KMS-11 (cell line): ENCODE measurements around the gene MAST4.

ENCODE experiments used
- H2AFZ ChIP-seq: fragments of 200-600 bp; sonication (generic); 2 replicates; pipeline ENCODE4 v1.6.1; 2016; ENCODE audit warnings: antibody characterized with exemption, mixed run types, low read depth
- H3K27ac ChIP-seq: fragments of 200-600 bp; sonication (generic); 2 replicates; pipeline ENCODE4 v1.6.1; 2016; ENCODE audit warnings: mild to moderate bottlenecking, mixed run types
- H3K27me3 ChIP-seq: fragments of 200-600 bp; sonication (generic); 2 replicates; pipeline ENCODE4 v1.6.1; 2017; ENCODE audit warnings: mild to moderate bottlenecking, low read depth, mixed run types, moderate library complexity; ENCODE audit not compliant: insufficient read depth
- H3K36me3 ChIP-seq: fragments of 200-600 bp; sonication (generic); 2 replicates; pipeline ENCODE4 v1.6.1; 2017; ENCODE audit warnings: mild to moderate bottlenecking, mixed run types; ENCODE audit not compliant: insufficient read depth
- H3K4me1 ChIP-seq: fragments of 200-600 bp; sonication (generic); 2 replicates; pipeline ENCODE4 v1.6.1; 2016; ENCODE audit warnings: mild to moderate bottlenecking, low read depth, mixed run types; ENCODE audit not compliant: poor library complexity, severe bottlenecking
- H3K4me2 ChIP-seq: fragments of 200-600 bp; sonication (generic); 2 replicates; pipeline ENCODE4 v1.7.0; 2016; ENCODE audit warnings: mild to moderate bottlenecking, mixed run types
- H3K4me3 ChIP-seq: fragments of 200-600 bp; sonication (generic); IDR thresholded peaks from 2 replicates; pipeline ENCODE4 v1.6.1; 2017; ENCODE audit warnings: low read depth, low read length, mixed read lengths; ENCODE audit not compliant: insufficient read depth
- H3K79me2 ChIP-seq: fragments of 200-600 bp; sonication (generic); 2 replicates; pipeline ENCODE4 v1.6.1; 2016; ENCODE audit warnings: low read depth, mixed run types; ENCODE audit not compliant: insufficient read depth
- H3K9ac ChIP-seq: fragments of 200-600 bp; sonication (generic); 2 replicates; pipeline ENCODE4 v1.6.1; 2016; ENCODE audit warnings: mild to moderate bottlenecking, mixed run types
- H4K20me1 ChIP-seq: fragments of 200-600 bp; sonication (generic); 2 replicates; pipeline ENCODE4 v1.6.1; 2016; ENCODE audit warnings: mild to moderate bottlenecking, mixed run types; ENCODE audit not compliant: insufficient read depth
- TF ChIP-seq, protein P1 (sequence below): fragments of 200-600 bp; sonication (generic); conservative IDR thresholded peaks from 2 replicates; pipeline ENCODE4 v1.6.1; 2017; ENCODE audit warnings: low read depth, mild to moderate bottlenecking, antibody characterized with exemption, low read length, moderate library complexity, mixed read lengths

Gene MAST4

DNA sequence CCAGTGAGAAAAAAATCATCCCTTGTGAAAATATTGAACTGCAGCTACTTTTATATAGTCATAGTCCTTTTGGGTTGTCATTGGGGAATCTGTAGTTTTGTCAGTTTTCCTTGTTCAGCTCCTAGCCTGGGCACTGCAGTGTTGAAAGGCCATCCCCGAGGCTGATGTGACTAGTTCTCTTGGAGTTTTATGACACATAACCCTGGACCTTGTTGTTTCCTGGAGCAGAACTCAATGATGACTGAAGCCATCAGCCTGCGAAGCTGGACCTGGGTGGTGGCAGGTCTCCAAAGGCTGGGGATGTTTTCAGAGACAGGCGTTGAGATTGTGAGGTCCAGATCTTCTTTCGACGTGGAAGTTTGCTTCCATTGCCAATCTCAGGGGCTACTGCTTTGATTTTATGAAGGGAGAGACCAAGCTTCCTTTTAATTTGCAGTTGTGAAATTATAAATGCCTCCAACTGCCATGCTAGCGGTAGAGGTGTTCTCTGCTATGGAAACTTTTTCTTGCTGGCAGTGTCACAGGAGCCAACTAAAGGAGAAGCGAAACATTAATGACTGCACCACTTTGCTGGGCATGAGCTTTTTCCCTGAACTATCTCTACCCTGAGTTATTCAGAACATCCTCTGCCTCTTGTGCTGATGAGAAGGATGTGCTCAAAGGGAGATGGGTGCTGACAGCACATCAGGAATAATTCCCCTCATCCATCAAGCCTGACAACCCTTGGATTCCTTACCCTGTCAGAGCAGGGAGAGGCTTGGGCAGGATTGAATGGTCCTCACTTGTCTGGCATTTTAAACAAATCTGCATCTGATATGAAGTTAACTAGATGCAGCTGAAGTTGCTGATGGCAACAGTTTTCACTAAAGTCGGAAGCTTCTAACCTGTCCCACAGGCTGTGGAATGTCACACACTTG, 209.6 kb downstream of the MAST4 start:
- Histone ChIP-seq H3K4me3 (no peak overlapping the region), H2AFZ (no peak overlapping the region), H3K27me3 (no peaks in the 10 kb centered on the region), H3K9ac (no peak overlapping the region), H3K36me3 (no peaks in the 10 kb centered on the region; the same call in 1 of the 2 replicates), H3K79me2 (no peaks in the 10 kb centered on the region), H3K4me1 (no peaks in the 10 kb centered on the region), H4K20me1 (no peaks in the 10 kb centered on the region), H3K27ac (no peak overlapping the region), H3K4me2 (no peak overlapping the region)
- TF ChIP-seq, protein P1, sequence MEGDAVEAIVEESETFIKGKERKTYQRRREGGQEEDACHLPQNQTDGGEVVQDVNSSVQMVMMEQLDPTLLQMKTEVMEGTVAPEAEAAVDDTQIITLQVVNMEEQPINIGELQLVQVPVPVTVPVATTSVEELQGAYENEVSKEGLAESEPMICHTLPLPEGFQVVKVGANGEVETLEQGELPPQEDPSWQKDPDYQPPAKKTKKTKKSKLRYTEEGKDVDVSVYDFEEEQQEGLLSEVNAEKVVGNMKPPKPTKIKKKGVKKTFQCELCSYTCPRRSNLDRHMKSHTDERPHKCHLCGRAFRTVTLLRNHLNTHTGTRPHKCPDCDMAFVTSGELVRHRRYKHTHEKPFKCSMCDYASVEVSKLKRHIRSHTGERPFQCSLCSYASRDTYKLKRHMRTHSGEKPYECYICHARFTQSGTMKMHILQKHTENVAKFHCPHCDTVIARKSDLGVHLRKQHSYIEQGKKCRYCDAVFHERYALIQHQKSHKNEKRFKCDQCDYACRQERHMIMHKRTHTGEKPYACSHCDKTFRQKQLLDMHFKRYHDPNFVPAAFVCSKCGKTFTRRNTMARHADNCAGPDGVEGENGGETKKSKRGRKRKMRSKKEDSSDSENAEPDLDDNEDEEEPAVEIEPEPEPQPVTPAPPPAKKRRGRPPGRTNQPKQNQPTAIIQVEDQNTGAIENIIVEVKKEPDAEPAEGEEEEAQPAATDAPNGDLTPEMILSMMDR = no peak

DNA sequence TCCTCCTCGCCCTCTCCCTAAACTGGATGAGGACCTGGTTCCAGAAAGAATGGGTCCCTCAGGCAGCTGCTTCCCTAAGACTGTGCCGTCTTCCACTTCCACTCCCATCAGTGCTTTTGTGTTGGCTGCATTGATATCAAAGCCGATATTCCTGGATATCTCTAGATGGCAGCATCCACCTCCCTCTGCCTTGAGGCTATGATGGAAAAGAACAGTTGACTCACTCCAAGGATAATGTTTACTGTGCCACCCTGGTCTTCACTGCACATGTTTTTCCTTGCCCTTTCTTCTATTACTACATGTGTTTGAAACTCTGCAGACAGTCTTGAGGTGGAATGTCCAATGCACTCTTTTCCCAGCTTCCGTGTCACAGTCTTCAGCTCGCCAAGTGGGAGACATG, 211.6 kb downstream of the MAST4 start:
- TF ChIP-seq, protein P1 = no peak
- Histone ChIP-seq H3K27me3 (no peaks in the 10 kb centered on the region), H2AFZ (no peak overlapping the region), H3K27ac (no peak overlapping the region), H3K4me1 (no peaks in the 10 kb centered on the region), H3K79me2 (no peaks in the 10 kb centered on the region), H4K20me1 (no peaks in the 10 kb centered on the region), H3K36me3 (no peaks in the 10 kb centered on the region), H3K9ac (no peak overlapping the region), H3K4me2 (no peak overlapping the region), H3K4me3 (no peak overlapping the region)

- no peak overlapping the region for H3K27ac ChIP-seq
- no peaks in the 10 kb centered on the region for H3K79me2 ChIP-seq
- H3K4me2 ChIP-seq = no peak overlapping the region
- H3K27me3 ChIP-seq = no peaks in the 10 kb centered on the region
- TF ChIP-seq, protein P1 = no peak
- H3K4me1 ChIP-seq = no peaks in the 10 kb centered on the region
- no peak overlapping the region for H3K9ac ChIP-seq
- no peaks in the 10 kb centered on the region for H4K20me1 ChIP-seq
- no peak overlapping the region for H2AFZ ChIP-seq
- H3K4me3 ChIP-seq = no peak overlapping the region
- H3K36me3 ChIP-seq = no peaks in the 10 kb centered on the region
These were observed 212.5 kb downstream of the MAST4 start for GRCh38 chr5:66808663-66809062.

DNA sequence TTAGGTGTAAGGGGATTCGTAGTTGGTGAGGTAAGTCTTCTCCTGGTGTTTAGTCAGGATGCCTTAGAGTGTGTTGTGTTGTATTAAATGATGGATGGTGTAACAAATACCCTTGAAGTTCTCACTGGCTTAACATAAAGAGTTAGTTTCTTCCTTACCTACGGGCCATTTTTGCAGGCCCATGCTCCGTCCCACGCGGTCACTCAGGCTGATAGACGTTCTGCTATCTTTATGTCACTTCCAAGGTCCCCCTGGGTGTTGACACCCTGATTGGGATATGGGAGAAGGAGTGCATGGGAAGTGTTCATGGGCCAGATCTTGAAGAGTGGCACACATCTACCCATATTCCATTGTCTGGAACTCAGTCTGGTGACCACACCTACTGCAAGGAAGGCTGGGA, 214.0 kb downstream of the MAST4 start:
- H3K4me3 ChIP-seq = no peak overlapping the region
- H3K27ac ChIP-seq = no peak overlapping the region
- no peak overlapping the region for H3K9ac ChIP-seq
- H3K4me1 ChIP-seq = peaks cover 11% of the 10 kb centered on the region
- no peaks in the 10 kb centered on the region for H4K20me1 ChIP-seq
- H3K27me3 ChIP-seq = no peaks in the 10 kb centered on the region
- H3K79me2 ChIP-seq = no peaks in the 10 kb centered on the region
- H2AFZ ChIP-seq = no peak overlapping the region
- H3K4me2 ChIP-seq = no peak overlapping the region
- TF ChIP-seq, protein P1 = no peak
- H3K36me3 ChIP-seq = no peaks in the 10 kb centered on the region
